RKO (cell line): ENCODE measurements around the gene USE1.

ENCODE experiments used
- DNase-seq: peaks from one replicate; pipeline ENCODE4 v3.0.0-alpha.2; 2016; ENCODE audit warnings: low spot score

USE1 gene

DNA sequence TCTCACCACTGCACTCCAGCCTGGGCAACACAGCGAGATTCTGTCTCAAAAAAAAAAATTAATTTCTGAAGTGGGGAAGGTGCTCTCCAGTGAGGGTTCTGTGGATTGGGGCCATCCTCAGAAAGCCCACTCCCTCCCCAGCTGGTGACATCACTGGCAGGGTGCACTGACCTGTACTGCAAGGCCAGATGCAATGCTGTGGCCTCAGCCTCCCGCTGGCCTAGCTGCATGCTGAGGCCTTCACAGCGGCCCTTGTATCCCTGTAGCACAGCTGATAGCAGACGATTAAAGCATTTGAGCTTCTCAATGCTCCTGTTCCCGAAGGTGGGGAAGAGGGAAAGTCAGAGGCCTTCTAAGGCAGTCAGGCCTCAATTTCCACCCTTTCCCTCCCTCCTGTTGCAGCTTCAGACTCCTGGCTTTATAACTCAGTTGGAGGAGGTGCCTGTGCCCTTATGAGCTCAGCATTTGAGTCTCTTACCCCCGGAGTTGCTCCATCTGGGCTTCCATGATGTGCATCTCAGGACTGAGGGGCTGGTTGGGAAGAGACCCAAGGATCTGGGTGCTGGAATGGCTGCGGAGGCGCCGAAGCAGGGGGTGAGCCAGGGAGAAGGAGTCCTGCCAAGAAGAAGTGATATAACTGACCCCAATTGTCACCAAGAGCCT lies 44.1 kb downstream of the USE1 start:
- DNase-seq = no peak

DNA sequence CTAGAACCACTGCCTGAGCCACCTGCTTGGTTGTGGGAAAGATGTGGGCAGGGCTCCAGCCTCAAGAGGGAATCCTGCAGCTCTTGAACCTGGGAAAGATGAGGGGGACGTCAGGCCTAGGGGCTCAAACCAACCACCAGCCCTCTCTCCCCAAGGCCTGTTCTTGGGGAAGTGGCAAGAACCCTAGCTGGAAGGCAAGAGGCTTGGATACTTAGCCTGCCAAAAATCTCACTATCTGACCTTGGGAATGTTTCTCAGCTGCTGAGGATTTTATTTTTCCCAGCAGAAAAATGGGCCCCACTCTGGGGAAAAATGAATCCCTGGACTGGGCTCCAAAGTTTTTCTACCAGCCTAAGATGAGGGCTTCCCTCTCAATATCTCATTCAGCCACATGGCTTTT lies 44.8 kb downstream of the USE1 start:
- DNase-seq = no peak

- DNase-seq = peak; percentile 88
Observed at GRCh38 chr19:17260842-17261325, 45.7 kb downstream of the USE1 start.

GRCh38 chr19:17262557-17262956 lies 47.4 kb downstream of the USE1 start:
- DNase-seq = no peak

GRCh38 chr19:17263712-17264640 lies 48.8 kb downstream of the USE1 start:
- no peak for DNase-seq

DNA sequence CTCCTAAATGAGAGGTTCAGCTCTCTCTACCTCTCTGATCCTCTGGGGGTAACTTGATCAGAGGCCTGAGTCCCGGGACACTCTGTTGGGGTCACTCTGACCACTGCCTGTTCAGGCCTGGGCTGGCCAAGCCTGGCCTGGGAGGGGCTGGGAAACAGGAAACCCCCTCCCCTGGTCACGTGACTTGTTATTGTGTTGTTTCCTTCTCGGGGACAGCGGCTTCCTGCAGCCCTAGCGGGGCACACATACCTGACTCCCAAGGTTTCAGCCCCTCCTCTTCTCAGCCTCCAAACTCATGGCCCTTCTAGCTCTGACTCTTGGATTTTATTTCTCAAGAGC lies 49.5 kb downstream of the USE1 start, which contains the start of gene USHBP1:
Gene USHBP1 (minus strand): TSS at position 105 of the 339 bp plus-strand sequence. CDS start 446 bp downstream, outside the sequence.
- DNase-seq = no peak

DNA sequence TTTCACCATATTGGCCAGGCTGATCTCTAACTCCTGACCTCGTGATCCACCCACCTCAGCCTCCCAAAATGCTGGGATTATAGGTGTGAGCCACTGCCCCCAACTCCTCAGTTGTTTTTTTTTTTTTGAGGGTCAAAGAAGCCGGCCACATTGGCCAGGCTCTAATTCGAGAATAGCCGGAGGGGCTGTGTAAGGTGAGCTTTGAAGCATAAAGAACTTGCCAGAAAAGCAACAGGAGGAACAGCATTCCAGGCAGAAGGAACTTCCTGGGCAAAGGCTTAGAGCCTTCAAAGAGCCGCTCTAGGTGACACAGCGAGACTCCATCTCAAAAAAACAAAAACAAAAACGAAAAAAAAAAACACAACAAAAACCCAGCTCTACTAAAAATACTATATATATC lies 50.9 kb downstream of the USE1 start:
- no peak for DNase-seq

- no peak for DNase-seq
Observed at GRCh38 chr19:17266589-17266974, 51.4 kb downstream of the USE1 start.

DNA sequence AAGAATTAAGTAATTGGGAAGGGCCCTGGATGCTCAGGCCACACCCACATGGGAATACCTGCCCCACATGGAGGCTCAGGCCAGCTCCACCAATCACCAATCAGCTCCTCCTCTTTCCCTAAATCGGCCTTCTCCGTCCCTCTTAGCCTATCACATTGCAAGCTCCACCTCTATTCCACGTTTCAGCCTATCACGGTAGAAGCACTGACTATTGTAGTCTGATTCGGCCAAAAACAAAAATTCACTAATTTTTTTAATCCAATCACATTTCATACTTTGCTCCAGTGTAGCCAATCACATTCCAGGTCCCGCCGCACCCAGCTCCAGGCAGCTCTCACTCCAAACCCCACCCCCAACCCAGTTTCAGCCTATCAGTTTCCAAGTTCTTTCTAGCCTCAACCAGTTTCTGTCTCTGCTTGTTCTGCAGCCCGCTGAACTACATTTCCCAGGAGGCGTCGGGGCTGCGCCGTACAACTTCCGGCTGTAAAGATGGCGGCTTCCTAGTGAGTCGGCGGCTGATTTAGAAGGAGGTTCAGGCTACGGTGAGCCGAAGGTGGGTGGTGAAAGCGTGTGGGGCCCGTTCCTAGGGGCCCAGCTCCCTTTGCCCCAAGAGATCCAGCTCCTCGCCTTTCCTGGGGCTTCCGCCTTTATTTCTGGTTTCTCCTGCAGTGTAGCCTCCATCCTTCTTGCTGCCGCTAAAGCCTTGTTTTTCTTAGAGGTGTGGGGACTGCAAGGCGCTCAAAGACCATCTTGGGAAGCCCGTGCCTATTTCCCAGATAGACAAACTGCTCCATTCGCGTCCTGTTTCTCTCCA lies 52.0 kb downstream of the USE1 start, which contains the start of gene BABAM1:
Gene BABAM1 (plus strand): TSS at position 469 of the 814 bp plus-strand sequence. CDS start 1,364 bp downstream, outside the sequence.
- DNase-seq = peak; percentile 99

DNA sequence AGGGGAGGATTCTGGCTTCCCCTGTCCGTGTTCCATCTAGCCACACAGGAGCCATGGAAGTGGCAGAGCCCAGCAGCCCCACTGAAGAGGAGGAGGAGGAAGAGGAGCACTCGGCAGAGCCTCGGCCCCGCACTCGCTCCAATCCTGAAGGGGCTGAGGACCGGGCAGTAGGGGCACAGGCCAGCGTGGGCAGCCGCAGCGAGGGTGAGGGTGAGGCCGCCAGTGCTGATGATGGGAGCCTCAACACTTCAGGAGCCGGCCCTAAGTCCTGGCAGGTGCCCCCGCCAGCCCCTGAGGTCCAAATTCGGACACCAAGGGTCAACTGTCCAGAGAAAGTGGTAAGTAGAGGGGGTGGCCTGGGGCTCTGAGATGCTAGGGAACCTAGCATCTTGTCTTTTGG lies 53.6 kb downstream of the USE1 start:
- no peak for DNase-seq
